H9 (cell line): ENCODE results near the gene TGDS. TPM values are rescaled to one million over a fixed set of nuclear protein-coding genes. Genes with fewer than 3 reads are reported as not detected.
A peak's percentile ranks its signal among the peaks of the same experiment; 100 is the strongest.

ENCODE experiments used
- DNase-seq: peaks from one replicate; pipeline ENCODE4 v3.0.0-alpha.2; 2017
- H2AFZ ChIP-seq: one replicate; pipeline ENCODE4 v1.6.1; 2013; ENCODE audit warnings: mild to moderate bottlenecking, low read length, control low read depth, moderate library complexity
- H2AK5ac ChIP-seq: 2 replicates; pipeline ENCODE4 v1.6.1; 2013; ENCODE audit warnings: low read length, control low read depth, mixed read lengths; ENCODE audit not compliant: insufficient read length
- H2BK120ac ChIP-seq: one replicate; pipeline ENCODE4 v1.6.1; 2013; ENCODE audit warnings: low read depth, mild to moderate bottlenecking, low read length, control low read depth, inconsistent platforms; ENCODE audit not compliant: poor library complexity, severe bottlenecking
- H2BK12ac ChIP-seq: 2 replicates; pipeline ENCODE4 v1.6.1; 2013; ENCODE audit warnings: low read length, control low read depth, mixed read lengths, low read depth; ENCODE audit not compliant: insufficient read length
- H2BK15ac ChIP-seq: 2 replicates; pipeline ENCODE4 v1.6.1; 2013; ENCODE audit warnings: low read depth, low read length, control low read depth
- H2BK20ac ChIP-seq: one replicate; pipeline ENCODE4 v1.6.1; 2013; ENCODE audit warnings: low read depth, mild to moderate bottlenecking, low read length, control low read depth, inconsistent platforms; ENCODE audit not compliant: poor library complexity, severe bottlenecking
- H2BK5ac ChIP-seq: 2 replicates; pipeline ENCODE4 v1.6.1; 2013; ENCODE audit warnings: low read length, control low read depth, mixed read lengths; ENCODE audit not compliant: insufficient read length
- H3K14ac ChIP-seq: 2 replicates; pipeline ENCODE4 v1.6.1; 2013; ENCODE audit warnings: low read length, control low read depth; ENCODE audit not compliant: insufficient read depth
- H3K18ac ChIP-seq: 2 replicates; pipeline ENCODE4 v1.6.1; 2013; ENCODE audit warnings: low read depth, mild to moderate bottlenecking, mixed read lengths, low read length, control low read depth; ENCODE audit not compliant: insufficient read length
- H3K23ac ChIP-seq: 2 replicates; pipeline ENCODE4 v1.6.1; 2013; ENCODE audit warnings: low read length, control low read depth, mixed read lengths, low read depth; ENCODE audit not compliant: insufficient read length
- H3K23me2 ChIP-seq: 2 replicates; pipeline ENCODE4 v1.6.1; 2013; ENCODE audit warnings: low read depth, mild to moderate bottlenecking, mixed read lengths, low read length, control low read depth; ENCODE audit not compliant: insufficient read length, poor library complexity, severe bottlenecking
- H3K27ac ChIP-seq: 2 replicates; pipeline ENCODE4 v1.5.1; 2013; ENCODE audit warnings: low read length, control low read depth, mixed read lengths, low read depth; ENCODE audit not compliant: insufficient read length
- H3K27me3 ChIP-seq: 2 replicates; pipeline ENCODE4 v1.6.1; 2013; ENCODE audit warnings: low read length, control low read depth, inconsistent platforms; ENCODE audit not compliant: insufficient read depth
- H3K4ac ChIP-seq: 2 replicates; pipeline ENCODE4 v1.6.1; 2013; ENCODE audit warnings: low read depth, mild to moderate bottlenecking, control low read depth, inconsistent platforms, low read length, moderate library complexity
- H3K4me1 ChIP-seq: 2 replicates; pipeline ENCODE4 v1.6.1; 2013; ENCODE audit warnings: low read length, control low read depth, inconsistent platforms; ENCODE audit not compliant: insufficient read depth
- H3K4me2 ChIP-seq: 2 replicates; pipeline ENCODE4 v1.6.1; 2013; ENCODE audit warnings: low read length, control low read depth, mixed read lengths; ENCODE audit not compliant: insufficient read length, insufficient read depth
- H3K56ac ChIP-seq: 2 replicates; pipeline ENCODE4 v1.6.1; 2013; ENCODE audit warnings: low read depth, mild to moderate bottlenecking, mixed read lengths, low read length, control low read depth; ENCODE audit not compliant: insufficient read length
- H3K79me1 ChIP-seq: 2 replicates; pipeline ENCODE4 v1.6.1; 2013; ENCODE audit warnings: low read depth, mild to moderate bottlenecking, moderate library complexity, low read length, control low read depth, inconsistent platforms; ENCODE audit not compliant: insufficient read depth, poor library complexity, severe bottlenecking
- H3K79me2 ChIP-seq: 2 replicates; pipeline ENCODE4 v1.6.1; 2013; ENCODE audit warnings: low read length, control low read depth, inconsistent platforms; ENCODE audit not compliant: insufficient read depth
- H3K9ac ChIP-seq: 2 replicates; pipeline ENCODE4 v1.6.1; 2013; ENCODE audit warnings: low read length, control low read depth, mixed read lengths; ENCODE audit not compliant: insufficient read length; ENCODE audit errors: extremely low read depth
- H3K9me3 ChIP-seq: one replicate; pipeline ENCODE4 v1.6.1; 2013; ENCODE audit warnings: low read depth, low read length, inconsistent platforms; ENCODE audit not compliant: control insufficient read depth
- H3T11ph ChIP-seq: one replicate; pipeline ENCODE4 v1.6.1; 2013; ENCODE audit warnings: mild to moderate bottlenecking, low read length, control low read depth, inconsistent platforms
- H4K20me1 ChIP-seq: one replicate; pipeline ENCODE4 v1.6.1; 2013; ENCODE audit not compliant: control insufficient read depth, insufficient read length, insufficient read depth
- H4K5ac ChIP-seq: 2 replicates; pipeline ENCODE4 v1.6.1; 2013; ENCODE audit warnings: low read depth, mild to moderate bottlenecking, mixed read lengths, low read length, control low read depth; ENCODE audit not compliant: insufficient read length
- H4K8ac ChIP-seq: replicated peaks from 2 replicates; pipeline ENCODE4 v1.6.1; 2013; ENCODE audit warnings: low read length, control low read depth, mixed read lengths, low read depth; ENCODE audit not compliant: insufficient read length
- H4K91ac ChIP-seq: 2 replicates; pipeline ENCODE4 v1.6.1; 2013; ENCODE audit warnings: low read depth, mild to moderate bottlenecking, moderate library complexity, mixed read lengths, low read length, control low read depth; ENCODE audit not compliant: insufficient read length
- H3K27ac Mint-ChIP-seq, 3 experiments: 2 replicates in 2 of 3; 3 replicates in 1 of 3; pipeline ENCODE4 v1.8.0; 2020 to 2021; ENCODE audit warnings: mixed read lengths in 3 of 3, mild to moderate bottlenecking in 1 of 3, moderate library complexity in 1 of 3
- H3K27me3 Mint-ChIP-seq: 2 replicates; pipeline ENCODE4 v1.8.0; 2021; ENCODE audit warnings: low read depth, mild to moderate bottlenecking, moderate library complexity, mixed read lengths
- H3K36me3 Mint-ChIP-seq, 3 experiments: 2 replicates in 2 of 3; 3 replicates in 1 of 3; pipeline ENCODE4 v1.8.0; 2020 to 2021; ENCODE audit warnings: low read depth in 3 of 3, mixed read lengths in 3 of 3; ENCODE audit not compliant: insufficient read depth in 1 of 3
- H3K4me1 Mint-ChIP-seq, 2 experiments: 2 replicates each; pipeline ENCODE4 v1.8.0; 2020; ENCODE audit warnings: mixed read lengths in 2 of 2
- H3K4me3 Mint-ChIP-seq, 2 experiments: 2 replicates in 1 of 2; 3 replicates in 1 of 2; pipeline ENCODE4 v1.8.0; 2020 to 2021; ENCODE audit warnings: mild to moderate bottlenecking in 2 of 2, mixed read lengths in 2 of 2, moderate library complexity in 1 of 2
- H3K9me3 Mint-ChIP-seq, 2 experiments: 2 replicates in 1 of 2; 3 replicates in 1 of 2; pipeline ENCODE4 v1.8.0; 2020; ENCODE audit warnings: mild to moderate bottlenecking in 2 of 2, mixed read lengths in 2 of 2, moderate library complexity in 1 of 2
- WGBS: extraction: QIAGEN DNeasy Blood & Tissue Kit; methylation state at CpG from one replicate; pipeline ENCODE4 v1.1.7; 2013; ENCODE audit warnings: missing lambda C conversion rate, low lambda C conversion rate, mixed read lengths; ENCODE audit not compliant: insufficient read length; ENCODE audit errors: extremely low coverage; 5-methylcytosine and 5-hydroxymethylcytosine counted together
- total RNA-seq: library from RNA; stranded (reverse); gene quantifications from 2 replicates; pipeline ENCODE4 v1.2.1, GENCODE V29; 2021
- TF ChIP-seq, protein P1 (sequence below): fragments of 200-600 bp; sonication (generic); conservative IDR thresholded peaks from 3 replicates; pipeline ENCODE4 v1.8.0; 2021; ENCODE audit warnings: antibody characterized with exemption, mild to moderate bottlenecking

TGDS gene
- total RNA-seq, 1 experiment from 2014 or later = 13.9 TPM

DNA sequence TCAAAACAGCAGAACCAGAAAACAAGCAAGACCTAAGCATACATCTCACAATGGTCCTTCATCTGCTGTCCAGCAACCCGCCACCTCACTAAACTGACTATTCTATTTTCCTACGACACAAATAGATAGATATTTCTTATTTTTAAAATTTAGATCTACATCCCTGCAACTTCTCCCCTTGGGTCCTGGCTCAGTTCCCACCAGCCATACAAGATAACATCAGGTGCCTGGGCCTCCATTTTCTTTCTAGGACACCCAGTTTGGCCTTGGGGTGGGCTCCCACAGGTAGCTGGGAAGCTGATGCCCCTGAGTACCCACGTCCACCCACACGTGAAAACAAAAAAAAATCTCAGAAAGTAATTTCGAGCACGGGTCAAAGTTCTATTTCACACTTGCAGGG, 47.6 kb downstream of the TGDS start:
- H3K4me1 ChIP-seq = peaks cover 4% of the 10 kb centered on the region; the same call in 1 of the 2 replicates
- no peak overlapping the region for H3K56ac ChIP-seq
- peak overlapping the region; percentile 56 for H3K27ac ChIP-seq
- H4K5ac ChIP-seq = no peak overlapping the region
- H3K4me2 ChIP-seq = peak overlapping the region; percentile 85
- H2BK5ac ChIP-seq = no peak overlapping the region
- H3K27me3 Mint-ChIP-seq = peaks cover 7% of the 10 kb centered on the region
- H4K91ac ChIP-seq = no peak overlapping the region
- no peak overlapping the region for H3K14ac ChIP-seq
- H3K79me1 ChIP-seq = no peaks in the 10 kb centered on the region
- no peak overlapping the region for H3K4ac ChIP-seq
- no peak overlapping the region for H3K23ac ChIP-seq
- no peak overlapping the region for H2AK5ac ChIP-seq
- no peaks in the 10 kb centered on the region for H3K9me3 ChIP-seq
- peaks cover 6% of the 10 kb centered on the region for H3K23me2 ChIP-seq
- peak overlapping the region; percentile 75 to 82 (median 78); a peak in 3 of 7 replicates for H3K27ac Mint-ChIP-seq
- no peak overlapping the region for H2BK120ac ChIP-seq
- H2BK15ac ChIP-seq = no peak overlapping the region
- peaks cover 0 to 5% (median 3%) of the 10 kb centered on the region in 3 experiments; a peak in 3 of 7 replicates for H3K36me3 Mint-ChIP-seq
- H4K8ac ChIP-seq = no peak overlapping the region
- WGBS = no CpG with 5 or more reads among the region's 6 CpGs
- H3K4me1 Mint-ChIP-seq = peaks cover 26 to 37% of the 10 kb centered on the region in 2 experiments
- H2AFZ ChIP-seq = no peak overlapping the region
- TF ChIP-seq, protein P1, sequence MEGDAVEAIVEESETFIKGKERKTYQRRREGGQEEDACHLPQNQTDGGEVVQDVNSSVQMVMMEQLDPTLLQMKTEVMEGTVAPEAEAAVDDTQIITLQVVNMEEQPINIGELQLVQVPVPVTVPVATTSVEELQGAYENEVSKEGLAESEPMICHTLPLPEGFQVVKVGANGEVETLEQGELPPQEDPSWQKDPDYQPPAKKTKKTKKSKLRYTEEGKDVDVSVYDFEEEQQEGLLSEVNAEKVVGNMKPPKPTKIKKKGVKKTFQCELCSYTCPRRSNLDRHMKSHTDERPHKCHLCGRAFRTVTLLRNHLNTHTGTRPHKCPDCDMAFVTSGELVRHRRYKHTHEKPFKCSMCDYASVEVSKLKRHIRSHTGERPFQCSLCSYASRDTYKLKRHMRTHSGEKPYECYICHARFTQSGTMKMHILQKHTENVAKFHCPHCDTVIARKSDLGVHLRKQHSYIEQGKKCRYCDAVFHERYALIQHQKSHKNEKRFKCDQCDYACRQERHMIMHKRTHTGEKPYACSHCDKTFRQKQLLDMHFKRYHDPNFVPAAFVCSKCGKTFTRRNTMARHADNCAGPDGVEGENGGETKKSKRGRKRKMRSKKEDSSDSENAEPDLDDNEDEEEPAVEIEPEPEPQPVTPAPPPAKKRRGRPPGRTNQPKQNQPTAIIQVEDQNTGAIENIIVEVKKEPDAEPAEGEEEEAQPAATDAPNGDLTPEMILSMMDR = no peak
- no peaks in the 10 kb centered on the region for H3K27me3 ChIP-seq
- no peaks in the 10 kb centered on the region for H4K20me1 ChIP-seq
- DNase-seq = no peak
- no peaks in the 10 kb centered on the region for H3K79me2 ChIP-seq
- no peak overlapping the region for H3T11ph ChIP-seq
- H3K9ac ChIP-seq = no peak overlapping the region
- H2BK20ac ChIP-seq = no peak overlapping the region
- H2BK12ac ChIP-seq = no peak overlapping the region
- peaks cover 2 to 7% of the 10 kb centered on the region in 2 experiments; a peak in 2 of 5 replicates for H3K9me3 Mint-ChIP-seq
- H3K4me3 Mint-ChIP-seq = peak overlapping the region; percentile 87 to 89
- no peak overlapping the region for H3K18ac ChIP-seq
